Activated B cell treated with CpG ODN at 0.5 μM for 24 hours (primary cell): ENCODE results near the gene SEPTIN8. TPM values are rescaled to one million over a fixed set of nuclear protein-coding genes. Genes with fewer than 3 reads are reported as not detected.
"Not testable (repeated sequence)": the region's sequence is repeated elsewhere in the genome, so short reads cannot be mapped to it uniquely, and the experiment has no call there.

ENCODE experiments used
- ATAC-seq: fragments of 200-7000 bp; cut with Tn5 transposase; one replicate; pipeline ENCODE4 v1.10.0; 2021; ENCODE audit warnings: low read depth, mild to moderate bottlenecking, moderate library complexity
- CTCF ChIA-PET: fragments of 350-600 bp; sonication (Branson Sonifier 250); formaldehyde crosslinking; loops from one replicate; lab custom pipeline; 2021; ENCODE audit warnings: antibody characterized with exemption; lab: Charles Lee
- POLR2A ChIA-PET: fragments of 350-600 bp; sonication (Branson Sonifier 250); formaldehyde crosslinking; loops from one replicate; lab custom pipeline; 2021; ENCODE audit warnings: antibody characterized with exemption; lab: Charles Lee
- DNase-seq: peaks from one replicate; pipeline ENCODE4 v3.0.0; 2022
- H3K27ac Mint-ChIP-seq: one replicate; pipeline ENCODE4 v1.8.0; 2020; ENCODE audit warnings: mixed read lengths
- H3K27me3 Mint-ChIP-seq: one replicate; pipeline ENCODE4 v1.8.0; 2021; ENCODE audit warnings: mixed read lengths
- H3K36me3 Mint-ChIP-seq: one replicate; pipeline ENCODE4 v1.8.0; 2021; ENCODE audit warnings: low read depth, mixed read lengths
- H3K4me1 Mint-ChIP-seq: one replicate; pipeline ENCODE4 v1.8.0; 2021; ENCODE audit warnings: mixed read lengths
- H3K4me3 Mint-ChIP-seq: one replicate; pipeline ENCODE4 v1.8.0; 2020; ENCODE audit warnings: mild to moderate bottlenecking, mixed read lengths
- H3K9me3 Mint-ChIP-seq: one replicate; pipeline ENCODE4 v1.8.0; 2020; ENCODE audit warnings: mixed read lengths
- intact Hi-C: fragments of 100-400 bp; cut with micrococcal nuclease; formaldehyde crosslinking; loops from one replicate; pipeline ENCODE4 v1.15.1; 2024
- total RNA-seq: library from RNA; stranded (reverse); gene quantifications from 2 replicates; pipeline ENCODE4 v1.2.3, GENCODE V29; 2022
- TF ChIP-seq, protein P1 (sequence below): fragments of 200-600 bp; IDR thresholded peaks from one replicate; pipeline ENCODE4 v1.8.0; 2022; ENCODE audit warnings: antibody characterized with exemption, mild to moderate bottlenecking

The SEPTIN8 gene
- total RNA-seq, 1 donor from 2014 or later, result 7.3 TPM

- DNase-seq (no peak), ATAC-seq (no peak)
- no peaks in the 10 kb centered on the region for H3K36me3 Mint-ChIP-seq
- intact Hi-C loops, result loop anchor here (2.0 to 5.0 kb wide), 2 partner anchors 19 to 35 kb away; partner anchors contain the start of genes SEPTIN8 and SHROOM1
- no peak overlapping the region for H3K27ac Mint-ChIP-seq
- H3K4me3 Mint-ChIP-seq, result peak overlapping the region; percentile 74
- ChIA-PET POLR2A (no interaction called here), CTCF (interaction anchor here (1.6 kb wide), 1 partner anchor 8 kb away, joined by 6 read pairs; no protein-coding TSS in a partner anchor)
- peaks cover 39% of the 10 kb centered on the region for H3K27me3 Mint-ChIP-seq
- peaks cover 10% of the 10 kb centered on the region for H3K4me1 Mint-ChIP-seq
- no peaks in the 10 kb centered on the region for H3K9me3 Mint-ChIP-seq
- TF ChIP-seq, protein P1, sequence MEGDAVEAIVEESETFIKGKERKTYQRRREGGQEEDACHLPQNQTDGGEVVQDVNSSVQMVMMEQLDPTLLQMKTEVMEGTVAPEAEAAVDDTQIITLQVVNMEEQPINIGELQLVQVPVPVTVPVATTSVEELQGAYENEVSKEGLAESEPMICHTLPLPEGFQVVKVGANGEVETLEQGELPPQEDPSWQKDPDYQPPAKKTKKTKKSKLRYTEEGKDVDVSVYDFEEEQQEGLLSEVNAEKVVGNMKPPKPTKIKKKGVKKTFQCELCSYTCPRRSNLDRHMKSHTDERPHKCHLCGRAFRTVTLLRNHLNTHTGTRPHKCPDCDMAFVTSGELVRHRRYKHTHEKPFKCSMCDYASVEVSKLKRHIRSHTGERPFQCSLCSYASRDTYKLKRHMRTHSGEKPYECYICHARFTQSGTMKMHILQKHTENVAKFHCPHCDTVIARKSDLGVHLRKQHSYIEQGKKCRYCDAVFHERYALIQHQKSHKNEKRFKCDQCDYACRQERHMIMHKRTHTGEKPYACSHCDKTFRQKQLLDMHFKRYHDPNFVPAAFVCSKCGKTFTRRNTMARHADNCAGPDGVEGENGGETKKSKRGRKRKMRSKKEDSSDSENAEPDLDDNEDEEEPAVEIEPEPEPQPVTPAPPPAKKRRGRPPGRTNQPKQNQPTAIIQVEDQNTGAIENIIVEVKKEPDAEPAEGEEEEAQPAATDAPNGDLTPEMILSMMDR, result no peak
Measured at GRCh38 chr5:132812123-132812765, 35.2 kb upstream of the SEPTIN8 start.

- H3K9me3 Mint-ChIP-seq, result no peaks in the 10 kb centered on the region
- intact Hi-C loops, result loop anchor here (5.0 kb wide), 1 partner anchor 33 kb away; the partner anchor contains the start of gene SEPTIN8
- H3K4me3 Mint-ChIP-seq, result no peak overlapping the region
- TF ChIP-seq, protein P1, result no peak
- H3K36me3 Mint-ChIP-seq, result no peaks in the 10 kb centered on the region
- no peak overlapping the region for H3K27ac Mint-ChIP-seq
- ChIA-PET POLR2A (no interaction called here), CTCF (interaction anchor here (1.6 kb wide), 1 partner anchor 10 kb away, joined by 6 read pairs; no protein-coding TSS in a partner anchor)
- peaks cover 43% of the 10 kb centered on the region for H3K27me3 Mint-ChIP-seq
- DNase-seq, result no peak
- ATAC-seq, result no peak
- H3K4me1 Mint-ChIP-seq, result peaks cover 10% of the 10 kb centered on the region
Measured at GRCh38 chr5:132810605-132811004, 33.6 kb upstream of the SEPTIN8 start.

GRCh38 chr5:132808866-132809265, 31.8 kb upstream of the SEPTIN8 start:
- peaks cover 51% of the 10 kb centered on the region for H3K27me3 Mint-ChIP-seq
- intact Hi-C loops, result no loop called here
- ChIA-PET POLR2A (no interaction called here), CTCF (interaction anchor here (1.0 kb wide), 1 partner anchor 19 kb away, joined by 4 read pairs; no protein-coding TSS in a partner anchor)
- H3K9me3 Mint-ChIP-seq, result no peaks in the 10 kb centered on the region
- no peaks in the 10 kb centered on the region for H3K36me3 Mint-ChIP-seq
- TF ChIP-seq, protein P1, result no peak
- H3K4me3 Mint-ChIP-seq, result no peak overlapping the region
- peaks cover 18% of the 10 kb centered on the region for H3K4me1 Mint-ChIP-seq
- no peak overlapping the region for H3K27ac Mint-ChIP-seq
- no peak for DNase-seq
- no peak for ATAC-seq

DNA sequence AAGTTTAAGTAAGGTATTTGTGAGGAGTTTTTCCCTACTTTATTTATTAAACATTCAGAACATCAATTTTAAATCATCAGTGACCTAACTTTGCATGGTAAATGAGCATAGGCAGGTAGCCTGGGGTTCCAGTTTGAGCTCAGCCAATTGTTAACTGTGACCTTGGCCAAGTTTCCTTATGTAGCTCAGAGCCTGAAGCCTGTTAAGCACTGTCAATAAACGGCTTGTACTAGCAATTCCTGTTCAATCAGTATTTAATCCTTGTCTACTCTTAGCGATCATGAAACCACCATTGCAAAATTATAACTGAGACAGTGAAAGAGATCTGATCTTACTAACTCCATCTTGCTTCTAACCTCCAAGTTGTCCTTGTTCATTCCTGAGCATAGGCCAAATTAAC, 31.4 kb upstream of the SEPTIN8 start:
- ChIA-PET POLR2A (no interaction called here), CTCF (interaction anchor here (1.0 to 1.9 kb wide), 2 partner anchors 11 to 20 kb away, joined by 4 to 10 read pairs; no protein-coding TSS in a partner anchor)
- intact Hi-C loops, result no loop called here
- TF ChIP-seq, protein P1, result no peak
- ATAC-seq (no peak), DNase-seq (no peak)
- Mint-ChIP-seq H3K27me3 (peaks cover 52% of the 10 kb centered on the region), H3K36me3 (no peaks in the 10 kb centered on the region), H3K27ac (no peak overlapping the region), H3K9me3 (no peaks in the 10 kb centered on the region), H3K4me3 (no peak overlapping the region), H3K4me1 (peaks cover 20% of the 10 kb centered on the region)

DNA sequence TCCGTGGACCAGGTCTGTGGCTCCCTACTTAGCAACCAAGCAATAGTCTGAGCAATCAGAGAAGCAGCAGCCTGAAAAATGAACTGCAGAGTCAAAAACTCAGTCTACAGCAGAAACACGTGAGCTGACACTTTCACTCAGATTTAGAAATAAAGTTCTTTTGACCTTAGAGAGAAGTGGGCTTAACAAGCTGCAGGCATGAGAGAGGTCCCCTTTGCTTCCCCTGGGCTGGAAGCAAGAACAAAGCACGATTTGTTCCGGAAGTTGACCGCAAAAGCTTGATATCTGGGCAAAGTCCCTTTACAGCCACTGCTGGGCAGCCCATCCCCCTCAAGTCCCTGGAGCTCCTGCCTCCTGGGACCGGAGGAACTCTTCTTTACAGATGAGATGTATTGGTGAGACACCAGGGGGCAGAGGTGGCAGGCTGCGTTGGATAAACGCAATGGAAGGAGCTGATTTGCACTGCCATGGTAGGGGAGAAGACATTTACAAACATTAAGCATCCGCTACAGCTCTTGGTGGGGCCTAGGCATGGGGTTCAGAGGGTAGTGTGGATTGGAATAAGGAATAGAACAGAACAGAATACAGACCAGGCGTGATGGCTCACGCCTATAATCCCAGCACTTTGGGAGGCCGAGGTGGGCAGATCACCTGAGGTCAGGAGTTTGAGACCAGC, 30.3 kb upstream of the SEPTIN8 start:
- Mint-ChIP-seq H3K27me3 (peaks cover 53% of the 10 kb centered on the region), H3K9me3 (no peaks in the 10 kb centered on the region), H3K27ac (no peak overlapping the region), H3K4me1 (peaks cover 11% of the 10 kb centered on the region), H3K4me3 (no peak overlapping the region), H3K36me3 (no peaks in the 10 kb centered on the region)
- ChIA-PET CTCF (interaction anchor here (1.9 kb wide), 1 partner anchor 13 kb away, joined by 10 read pairs; no protein-coding TSS in a partner anchor), POLR2A (interaction anchor here (1.5 kb wide), 1 partner anchor 12 kb away, joined by 4 read pairs; no protein-coding TSS in a partner anchor)
- TF ChIP-seq, protein P1, result no peak
- DNase-seq (no peak), ATAC-seq (no peak)
- intact Hi-C loops, result no loop called here

- H3K27ac Mint-ChIP-seq, H3K36me3 Mint-ChIP-seq, DNase-seq, H3K4me1 Mint-ChIP-seq, intact Hi-C loops, H3K9me3 Mint-ChIP-seq, ATAC-seq, H3K4me3 Mint-ChIP-seq: not testable (repeated sequence)
- POLR2A ChIA-PET, result interaction anchor here (1.5 kb wide), 1 partner anchor 13 kb away, joined by 4 read pairs; no protein-coding TSS in a partner anchor
- peaks cover 56% of the 10 kb centered on the region for H3K27me3 Mint-ChIP-seq
- CTCF ChIA-PET, result interaction anchor here (1.9 kb wide), 1 partner anchor 13 kb away, joined by 10 read pairs; no protein-coding TSS in a partner anchor
Measured at GRCh38 chr5:132806804-132807162, 29.7 kb upstream of the SEPTIN8 start.

DNA sequence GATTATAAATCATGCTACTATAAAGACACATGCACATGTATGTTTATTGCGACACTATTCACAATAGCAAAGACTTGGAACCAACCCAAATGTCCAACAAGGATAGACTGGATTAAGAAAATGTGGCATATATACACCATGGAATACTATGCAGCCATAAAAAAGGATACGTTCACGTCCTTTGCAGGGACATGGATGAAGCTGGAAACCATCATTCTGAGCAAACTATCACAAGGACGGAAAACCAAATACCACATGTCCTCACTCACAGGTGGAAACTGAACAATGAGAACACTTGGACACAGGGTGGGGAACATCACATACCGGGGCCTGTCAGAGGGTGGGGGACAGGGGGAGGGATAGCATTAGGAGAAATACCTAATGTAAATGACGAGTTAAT, 28.8 kb upstream of the SEPTIN8 start:
- DNase-seq, H3K4me3 Mint-ChIP-seq, H3K4me1 Mint-ChIP-seq, CTCF ChIA-PET, H3K9me3 Mint-ChIP-seq, POLR2A ChIA-PET, ATAC-seq, intact Hi-C loops, H3K27ac Mint-ChIP-seq, H3K36me3 Mint-ChIP-seq: not testable (repeated sequence)
- H3K27me3 Mint-ChIP-seq, result peaks cover 54% of the 10 kb centered on the region
